SK-N-SH (cell line): ENCODE measurements around the gene SYNGR2. TPM values are rescaled to one million over a fixed set of nuclear protein-coding genes. Genes with fewer than 3 reads are reported as not detected.

Experiments
- CTCF ChIA-PET: fragments of 300-600, 350-600 bp; formaldehyde crosslinking; extraction: SDS; loops from one replicate; lab custom pipeline; 2021; lab: Yijun Ruan, JAX
- POLR2A ChIA-PET: fragments of 350-600 bp; sonication (Branson Sonifier 250); formaldehyde crosslinking; extraction: SDS; loops from one replicate; lab custom pipeline; 2020; ENCODE audit warnings: antibody characterized with exemption, inconsistent platforms; lab: Yijun Ruan, JAX
- DNase-seq: peaks from one replicate; pipeline ENCODE4 v3.0.0; 2012
- H2AFZ ChIP-seq: fragments of 200-600 bp; sonication (generic); 2 replicates; pipeline ENCODE4 v1.8.1; 2016; ENCODE audit warnings: antibody characterized with exemption, mild to moderate bottlenecking, low read depth
- H3F3A ChIP-seq: fragments of 200-600 bp; sonication (generic); replicated peaks from 2 replicates; pipeline ENCODE3; 2016; ENCODE audit warnings: antibody characterized with exemption, mild to moderate bottlenecking; ENCODE audit not compliant: insufficient read depth
- H3K27ac ChIP-seq, 2 experiments: fragments of 200-500 bp in 1 of 2; fragments of 200-600 bp in 1 of 2; sonication (Bioruptor generic) in 1 of 2; sonication (generic), shearing (Covaris generic) in 1 of 2; 2 replicates each; pipeline versions ENCODE4 v1.5.1 to v1.6.1; 2014 to 2016; ENCODE audit warnings: low read depth in 2 of 2, inconsistent platforms in 1 of 2, low read length in 1 of 2, mild to moderate bottlenecking in 1 of 2, mixed read lengths in 1 of 2
- H3K27me3 ChIP-seq: fragments of 200-600 bp; sonication (generic), shearing (Covaris generic); 2 replicates; pipeline ENCODE4 v1.6.1; 2016; ENCODE audit warnings: mixed run types; ENCODE audit not compliant: insufficient read depth
- H3K36me3 ChIP-seq, 2 experiments: fragments of 200-500 bp in 1 of 2; fragments of 200-600 bp in 1 of 2; sonication (Bioruptor generic) in 1 of 2; sonication (generic) in 1 of 2; replicated peaks in 1 of 2; 2 replicates each; pipeline versions ENCODE3 to v1.5.1; 2014 to 2016; ENCODE audit warnings: low read length in 1 of 2, mild to moderate bottlenecking in 1 of 2; ENCODE audit not compliant: insufficient read depth in 2 of 2, control insufficient read depth in 1 of 2
- H3K4me1 ChIP-seq, 2 experiments: fragments of 200-500 bp in 1 of 2; fragments of 200-600 bp in 1 of 2; sonication (Bioruptor generic) in 1 of 2; sonication (generic), shearing (Covaris generic) in 1 of 2; 2 replicates each; pipeline versions ENCODE4 v1.5.1 to v1.6.1; 2014 to 2016; ENCODE audit warnings: low read depth in 1 of 2, low read length in 1 of 2, mixed run types in 1 of 2; ENCODE audit not compliant: insufficient read depth in 2 of 2, control insufficient read depth in 1 of 2
- H3K4me2 ChIP-seq: fragments of 200-600 bp; sonication (generic), shearing (Covaris generic); 2 replicates; pipeline ENCODE4 v1.6.1; 2017; ENCODE audit warnings: mixed run types
- H3K4me3 ChIP-seq, 2 experiments: fragments of 200-500 bp in 1 of 2; fragments of 200-600 bp in 1 of 2; sonication (Bioruptor generic) in 1 of 2; sonication (generic), shearing (Covaris generic) in 1 of 2; 2 replicates each; pipeline versions ENCODE4 v1.5.1 to v1.8.1; 2014 to 2016; ENCODE audit warnings: low read depth in 2 of 2, inconsistent platforms in 1 of 2, low read length in 1 of 2, mild to moderate bottlenecking in 1 of 2, mixed read lengths in 1 of 2, moderate library complexity in 1 of 2
- H3K79me2 ChIP-seq: fragments of 200-600 bp; sonication (generic); 2 replicates; pipeline ENCODE4 v1.8.1; 2017; ENCODE audit warnings: mild to moderate bottlenecking; ENCODE audit not compliant: insufficient read depth
- H3K9ac ChIP-seq: fragments of 200-600 bp; sonication (generic); 2 replicates; pipeline ENCODE4 v1.6.1; 2017; ENCODE audit warnings: mixed run types
- H3K9me2 ChIP-seq: fragments of 200-600 bp; sonication (generic); 2 replicates; pipeline ENCODE4 v1.6.1; 2017; ENCODE audit warnings: mixed run types
- H3K9me3 ChIP-seq: fragments of 200-600 bp; sonication (generic); 2 replicates; pipeline ENCODE4 v1.6.1; 2017; ENCODE audit warnings: mixed run types, mild to moderate bottlenecking, moderate library complexity
- H4K20me1 ChIP-seq: fragments of 200-600 bp; sonication (generic); 2 replicates; pipeline ENCODE4 v1.6.1; 2017; ENCODE audit warnings: mild to moderate bottlenecking, mixed run types; ENCODE audit not compliant: insufficient read depth
- CTCF ChIP-seq: fragments of 200-600 bp; sonication (generic); IDR thresholded peaks from 2 replicates; pipeline ENCODE4 v1.6.1; 2017; ENCODE audit warnings: antibody characterized with exemption, mild to moderate bottlenecking, moderate library complexity
- EZH2phosphoT487 ChIP-seq: fragments of 200-600 bp; sonication (generic); IDR thresholded peaks from 2 replicates; pipeline ENCODE4 v1.6.1; 2017; ENCODE audit warnings: low read depth, mixed run types, mild to moderate bottlenecking, antibody characterized with exemption, moderate library complexity, borderline replicate concordance
- FOSL2 ChIP-seq: IDR thresholded peaks from 2 replicates; pipeline ENCODE4 v1.4.0; 2012; ENCODE audit warnings: low read depth, mild to moderate bottlenecking, moderate library complexity, borderline replicate concordance
- FOXJ3 ChIP-seq: sonication (generic); formaldehyde crosslinking; IDR thresholded peaks from 2 replicates; pipeline ENCODE4 v1.5.1; 2020; ENCODE audit warnings: mild to moderate bottlenecking, missing genetic modification reagents
- IRF3 ChIP-seq: fragments of 150-350 bp; IDR thresholded peaks from 2 replicates; pipeline ENCODE4 v1.6.1; 2016; ENCODE audit warnings: mild to moderate bottlenecking, low read depth, low read length
- JUND ChIP-seq: IDR thresholded peaks from 2 replicates; pipeline ENCODE4 v1.4.0; 2012
- MEF2A ChIP-seq: IDR thresholded peaks from 2 replicates; pipeline ENCODE4 v1.4.0; 2012; ENCODE audit warnings: low read depth, borderline replicate concordance
- MXI1 ChIP-seq: IDR thresholded peaks from 2 replicates; pipeline ENCODE4 v1.6.1; 2012; ENCODE audit warnings: mild to moderate bottlenecking, low read depth, low read length, improper control_type of control experiment
- NFIC ChIP-seq: IDR thresholded peaks from 2 replicates; pipeline ENCODE4 v1.4.0; 2012; ENCODE audit warnings: borderline replicate concordance
- NRF1 ChIP-seq: IDR thresholded peaks from 2 replicates; pipeline ENCODE4 v1.6.1; 2012; ENCODE audit warnings: low read depth, mild to moderate bottlenecking, low read length
- PBX3 ChIP-seq: IDR thresholded peaks from 2 replicates; pipeline ENCODE4; 2012
- RAD21 ChIP-seq: IDR thresholded peaks from 2 replicates; pipeline ENCODE4 v1.6.1; 2012; ENCODE audit warnings: mild to moderate bottlenecking, low read length
- RXRA ChIP-seq: IDR thresholded peaks from 2 replicates; pipeline ENCODE4 v1.4.0; 2012; ENCODE audit warnings: low read depth, mild to moderate bottlenecking, borderline replicate concordance
- SMC3 ChIP-seq: IDR thresholded peaks from 2 replicates; pipeline ENCODE4 v1.6.1; 2012; ENCODE audit warnings: low read depth, low read length, improper control_type of control experiment
- TCF12 ChIP-seq: IDR thresholded peaks from 2 replicates; pipeline ENCODE4 v1.4.0; 2012
- TEAD4 ChIP-seq: IDR thresholded peaks from 2 replicates; pipeline ENCODE4 v1.4.0; 2012; ENCODE audit warnings: mild to moderate bottlenecking, borderline replicate concordance; ENCODE audit not compliant: insufficient read depth
- USF2 ChIP-seq: fragments of 150-350 bp; IDR thresholded peaks from 2 replicates; pipeline ENCODE4 v1.6.1; 2017; ENCODE audit warnings: antibody characterized with exemption, low read length, low read depth, borderline replicate concordance
- YY1 ChIP-seq: IDR thresholded peaks from 2 replicates; pipeline ENCODE4 v1.4.0; 2012; ENCODE audit warnings: low read depth, mild to moderate bottlenecking
- WGBS: methylation state at CpG from one replicate; pipeline ENCODE4 v1.1.6; 2017; ENCODE audit warnings: low lambda C conversion rate; 5-methylcytosine and 5-hydroxymethylcytosine counted together
- polyA plus RNA-seq, 3 experiments: library from polyadenylated mRNA; depleted of rRNA; stranded (reverse); fragments of >200 nt; gene quantifications; 2 replicates each; pipeline ENCODE4 v1.2.3, GENCODE V29; 2012
- TF ChIP-seq, protein P1 (sequence below): IDR thresholded peaks from 2 replicates; pipeline ENCODE4 v1.4.0; 2012; ENCODE audit warnings: low read depth, borderline replicate concordance

The SYNGR2 gene
- polyA plus RNA-seq, 1 of the 3 experiments (the other 2 are of a cell fraction) = 181 TPM

GRCh38 chr17:78204387-78205123 is 36.2 kb downstream of the SYNGR2 start:
- Histone ChIP-seq H4K20me1 (no peaks in the 10 kb centered on the region), H3K9ac (no peak overlapping the region), H3K4me3 (no peak overlapping the region), H3K36me3 (peaks cover 0 to 3% of the 10 kb centered on the region in 2 experiments), H3F3A (no peaks in the 10 kb centered on the region), H3K9me2 (no peaks in the 10 kb centered on the region), H3K27me3 (no peaks in the 10 kb centered on the region), H3K9me3 (no peaks in the 10 kb centered on the region), H3K4me1 (no peaks in the 10 kb centered on the region), H3K79me2 (no peaks in the 10 kb centered on the region), H2AFZ (no peak overlapping the region), H3K4me2 (no peak overlapping the region), H3K27ac (no peak overlapping the region)
- ChIA-PET POLR2A (interaction anchor here (0.7 to 0.9 kb wide), 2 partner anchors 9 to 15 kb away, joined by 3 read pairs; partner anchors contain the start of gene BIRC5), CTCF (interaction anchor here (1.0 to 5.9 kb wide), 5 partner anchors 17 to 92 kb away, joined by 3 to 22 read pairs (median 12); partner anchors contain the start of genes AFMID and TK1)
- TF ChIP-seq TCF12 = no peak
- no peak for TF ChIP-seq MXI1
- no peak for TF ChIP-seq CTCF
- TF ChIP-seq YY1 = no peak
- TF ChIP-seq RXRA = no peak
- TF ChIP-seq PBX3 = no peak
- TF ChIP-seq FOXJ3 (CRISPR knock-in tag) = no peak
- TF ChIP-seq NRF1 = no peak
- TF ChIP-seq RAD21 = no peak
- TF ChIP-seq EZH2phosphoT487 = no peak
- TF ChIP-seq SMC3 = no peak
- TF ChIP-seq USF2 = no peak
- no peak for TF ChIP-seq MEF2A
- TF ChIP-seq IRF3 = no peak
- TF ChIP-seq, protein P1, sequence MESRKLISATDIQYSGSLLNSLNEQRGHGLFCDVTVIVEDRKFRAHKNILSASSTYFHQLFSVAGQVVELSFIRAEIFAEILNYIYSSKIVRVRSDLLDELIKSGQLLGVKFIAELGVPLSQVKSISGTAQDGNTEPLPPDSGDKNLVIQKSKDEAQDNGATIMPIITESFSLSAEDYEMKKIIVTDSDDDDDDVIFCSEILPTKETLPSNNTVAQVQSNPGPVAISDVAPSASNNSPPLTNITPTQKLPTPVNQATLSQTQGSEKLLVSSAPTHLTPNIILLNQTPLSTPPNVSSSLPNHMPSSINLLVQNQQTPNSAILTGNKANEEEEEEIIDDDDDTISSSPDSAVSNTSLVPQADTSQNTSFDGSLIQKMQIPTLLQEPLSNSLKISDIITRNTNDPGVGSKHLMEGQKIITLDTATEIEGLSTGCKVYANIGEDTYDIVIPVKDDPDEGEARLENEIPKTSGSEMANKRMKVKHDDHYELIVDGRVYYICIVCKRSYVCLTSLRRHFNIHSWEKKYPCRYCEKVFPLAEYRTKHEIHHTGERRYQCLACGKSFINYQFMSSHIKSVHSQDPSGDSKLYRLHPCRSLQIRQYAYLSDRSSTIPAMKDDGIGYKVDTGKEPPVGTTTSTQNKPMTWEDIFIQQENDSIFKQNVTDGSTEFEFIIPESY = no peak
- no peak for TF ChIP-seq FOSL2
- no peak for TF ChIP-seq NFIC
- no peak for TF ChIP-seq JUND
- no peak for TF ChIP-seq TEAD4
- WGBS = 92% methylated on average over 22 of the region's 22 CpGs
- DNase-seq = no peak
